Head of caudate nucleus (tissue), 42 donors: ENCODE data around the gene CNPPD1.
A peak's percentile ranks its signal among the peaks of the same experiment; 100 is the strongest.
"Not testable (repeated sequence)": the region's sequence is repeated elsewhere in the genome, so short reads cannot be mapped to it uniquely, and the experiment has no call there.

ENCODE experiments used
- DNase-seq, 42 donors: peaks; one replicate each; pipeline versions ENCODE4 v3.0.0 to v3.0.0-alpha.2; 2020 to 2021; ENCODE audit warnings: mixed read lengths in 7 of 42
- intact Hi-C: fragments of 100-400 bp; cut with DNase I; formaldehyde crosslinking; loops from one replicate; pipeline ENCODE4 v1.15.0; 2022

CNPPD1 gene

DNA sequence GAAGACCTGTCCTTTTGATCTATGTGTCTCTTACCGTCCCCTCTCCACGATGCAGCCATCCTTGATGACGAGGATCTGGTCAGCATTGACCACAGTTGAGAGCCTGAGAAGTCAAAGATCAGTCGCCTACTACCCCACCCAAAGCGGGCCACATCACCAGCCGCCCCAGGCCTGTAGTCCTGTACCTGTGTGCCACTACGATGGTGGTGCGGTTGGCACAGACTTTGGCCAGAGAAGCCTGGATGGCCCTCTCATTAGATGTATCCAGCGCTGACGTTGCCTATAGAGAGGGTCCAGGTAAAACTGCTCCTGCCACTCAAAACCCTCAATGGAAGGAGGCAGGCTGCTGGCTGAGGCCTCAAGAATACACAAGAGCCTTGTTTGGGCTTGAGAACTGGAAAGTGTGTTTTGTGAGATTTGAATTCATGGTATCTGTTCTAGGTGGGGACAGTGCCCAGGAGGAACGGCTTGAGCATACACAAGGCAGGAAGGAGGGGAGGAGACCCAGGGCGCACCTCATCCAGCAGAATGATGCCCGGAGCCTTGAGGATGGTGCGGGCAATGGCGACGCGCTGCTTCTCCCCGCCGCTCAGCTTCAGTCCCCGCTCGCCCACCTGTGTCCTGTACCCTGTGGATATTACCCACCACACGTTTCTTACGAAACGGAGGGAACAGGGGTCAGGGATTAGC is 33.6 kb upstream of the CNPPD1 start:
- DNase-seq, result peak in 2 of 42 donors; percentile 15 to 29
- intact Hi-C loops, result no loop called here

DNA sequence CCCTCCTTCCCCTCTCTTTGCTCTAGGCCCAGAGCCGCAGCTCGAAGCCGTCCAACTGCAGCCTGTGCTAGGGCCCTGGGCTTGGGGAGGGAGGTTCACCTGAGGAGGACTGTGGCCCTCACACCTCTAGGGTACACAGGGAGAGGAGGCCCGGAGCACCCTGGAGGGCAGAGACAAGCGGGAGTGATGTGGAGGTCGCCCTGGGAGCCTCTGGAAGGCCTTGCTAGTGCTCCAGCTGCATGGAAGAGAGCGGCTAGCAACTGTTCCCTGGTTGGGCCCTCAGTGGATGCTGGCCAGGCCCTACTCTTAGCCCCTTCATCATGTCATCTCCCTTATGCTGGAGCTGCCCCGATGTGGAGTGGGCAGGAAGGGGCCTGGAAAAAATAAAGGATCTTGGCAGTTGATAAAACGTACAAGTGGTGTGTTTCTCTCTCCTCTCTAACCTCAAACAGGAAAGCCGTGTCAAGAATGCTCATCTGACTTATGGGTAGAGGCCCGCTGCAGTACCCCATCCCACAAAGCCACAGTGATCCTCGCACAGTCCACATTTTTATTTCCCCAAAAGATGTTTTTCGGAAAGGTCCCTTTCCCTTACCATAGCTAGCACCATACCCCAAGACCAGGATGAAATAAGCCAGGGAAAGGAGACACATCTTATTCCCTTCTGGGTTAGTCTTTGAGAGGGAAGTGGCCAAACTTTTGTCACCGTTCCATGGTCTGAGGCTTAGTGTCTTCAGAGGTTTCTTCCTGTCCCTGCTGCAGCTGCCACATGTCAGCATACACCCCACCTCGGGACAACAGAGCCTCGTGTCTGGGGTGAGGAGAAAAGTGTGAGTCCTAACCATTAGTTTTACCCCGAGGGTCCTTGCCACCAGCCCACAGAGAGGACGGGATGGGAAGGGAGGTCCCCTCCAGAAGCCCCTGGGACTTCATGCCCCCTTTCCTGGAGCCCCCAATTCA is 32.8 kb upstream of the CNPPD1 start:
- DNase-seq, result peak in 2 of 42 donors; percentile 7 to 32

DNA sequence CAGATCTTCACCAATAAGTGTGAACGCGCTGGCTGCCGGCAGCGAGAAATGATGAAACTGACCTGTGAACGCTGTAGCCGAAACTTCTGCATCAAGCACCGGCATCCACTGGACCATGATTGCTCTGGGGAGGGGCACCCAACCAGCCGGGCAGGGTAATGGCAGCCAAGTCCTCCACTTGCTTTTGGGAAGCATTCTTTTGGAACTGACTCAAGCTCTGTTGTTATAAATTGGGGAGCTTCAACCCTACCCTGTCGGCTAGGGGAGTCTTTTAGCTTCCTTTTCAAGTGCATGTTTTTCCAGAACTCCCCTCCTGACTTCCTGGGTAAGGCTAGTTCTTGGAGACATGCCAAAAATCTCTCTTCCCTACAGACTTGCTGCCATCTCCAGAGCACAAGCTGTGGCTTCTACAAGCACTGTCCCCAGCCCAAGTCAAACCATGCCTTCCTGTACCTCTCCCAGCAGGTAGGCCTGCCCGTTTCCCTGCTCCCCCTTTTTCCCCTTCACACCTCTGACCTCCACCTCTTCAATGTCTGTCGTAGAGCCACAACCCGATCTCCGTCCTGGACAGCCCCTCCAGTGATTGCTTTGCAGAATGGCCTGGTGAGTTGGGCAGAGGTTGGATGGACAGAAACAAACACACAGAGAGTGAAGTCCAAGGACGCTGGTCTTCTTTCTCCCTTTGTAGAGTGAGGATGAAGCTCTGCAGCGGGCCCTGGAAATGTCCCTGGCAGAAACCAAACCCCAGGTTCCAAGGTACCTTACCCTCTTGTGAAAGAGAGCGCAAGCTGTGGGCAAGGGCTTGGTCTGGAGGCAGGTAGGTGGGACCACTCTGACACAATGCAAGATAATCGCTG is 31.4 kb upstream of the CNPPD1 start:
- intact Hi-C loops, result loop anchor here (2.0 to 5.0 kb wide), 3 partner anchors 31 to 71 kb away; partner anchors contain the start of genes CNPPD1, DNAJB2 and NHEJ1
- DNase-seq, result peak in 2 of 42 donors; percentile 20 to 33

More for the DNA sequence above, 32.8 kb upstream of the CNPPD1 start:
- intact Hi-C loops, result loop anchor here (5.0 kb wide), 1 partner anchor 47 kb away; the partner anchor contains the start of gene NHEJ1

DNA sequence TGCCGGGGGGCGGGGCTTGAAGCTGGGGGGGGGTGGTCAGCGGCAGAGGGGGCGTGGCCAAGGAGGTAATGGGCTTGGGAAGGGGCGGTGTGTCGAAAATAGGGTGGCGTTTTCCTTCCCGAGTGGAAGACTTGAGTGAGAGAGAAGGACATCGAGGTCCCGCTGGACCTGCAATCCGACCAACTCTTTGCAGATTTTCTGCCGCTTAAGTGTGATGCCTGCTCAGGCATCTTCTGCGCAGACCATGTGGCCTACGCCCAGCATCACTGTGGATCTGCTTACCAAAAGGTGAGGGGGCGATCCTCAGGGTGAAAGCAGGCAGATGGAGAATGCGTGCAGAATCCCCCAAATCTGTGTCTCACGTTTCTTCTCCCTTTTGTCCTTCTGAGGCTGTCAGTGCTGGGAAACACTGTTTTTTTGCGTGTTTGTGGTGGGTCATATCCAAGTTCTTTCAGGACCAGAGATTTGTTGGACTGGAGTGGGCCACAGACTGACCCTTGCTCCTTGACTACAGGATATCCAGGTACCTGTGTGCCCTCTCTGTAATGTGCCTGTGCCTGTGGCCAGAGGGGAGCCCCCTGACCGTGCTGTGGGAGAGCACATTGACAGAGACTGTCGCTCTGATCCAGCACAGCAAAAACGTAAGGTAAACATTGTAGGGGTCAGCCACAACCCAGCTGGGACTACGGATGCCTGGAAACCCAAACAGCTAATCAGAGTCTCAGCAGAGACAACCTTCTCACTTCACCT is 30.6 kb upstream of the CNPPD1 start:
- DNase-seq, result peak in 2 of 42 donors; percentile 37 to 51
- intact Hi-C loops, result loop anchor here (2.0 to 5.0 kb wide), 3 partner anchors 31 to 71 kb away; partner anchors contain the start of genes CNPPD1, DNAJB2 and NHEJ1

DNA sequence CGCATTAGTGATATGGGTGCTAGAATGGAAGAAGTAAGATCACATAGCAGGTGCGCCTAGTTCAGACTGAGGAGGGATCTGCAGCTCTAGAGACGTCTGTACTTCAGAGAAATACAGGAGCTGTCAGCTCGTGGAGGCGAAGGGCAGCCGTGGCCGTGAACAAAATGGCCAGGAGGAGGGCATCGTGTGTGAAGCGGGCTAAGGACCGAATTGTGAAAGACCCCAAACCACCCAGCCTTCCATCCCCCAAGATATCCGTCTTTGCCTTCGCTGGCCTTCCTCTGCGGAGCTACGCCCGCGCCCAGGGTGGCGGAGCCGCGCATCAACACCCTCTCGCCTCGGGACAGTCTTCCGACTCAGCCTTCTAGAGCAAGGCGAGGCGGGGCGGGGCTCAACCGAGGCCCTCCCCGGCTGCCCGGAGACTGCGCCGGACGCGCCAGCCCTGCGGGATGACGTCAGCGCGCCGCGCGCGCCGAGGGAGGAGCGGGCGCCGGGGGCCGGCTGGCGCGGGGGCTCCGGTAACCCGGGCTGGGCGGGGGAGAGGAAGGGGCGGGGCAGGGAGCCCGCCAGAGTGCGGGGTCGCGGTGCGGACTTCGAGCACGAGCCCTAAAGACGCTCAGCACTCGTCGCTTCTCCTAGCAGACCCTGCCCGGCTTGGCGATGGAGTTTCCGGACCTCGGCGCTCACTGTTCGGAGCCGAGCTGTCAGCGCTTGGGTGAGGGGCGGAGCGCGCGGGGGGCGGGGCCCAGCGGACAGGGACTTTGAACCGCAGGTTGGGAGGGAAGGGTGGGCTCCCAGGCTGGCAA is 29.8 kb upstream of the CNPPD1 start, which contains the start of gene ZFAND2B:
ZFAND2B (plus strand) TSS at position 455 of the 806 bp plus-strand sequence; CDS start at position 661, 206 bp downstream.
- intact Hi-C loops, result loop anchor here (2.0 to 5.0 kb wide), 3 partner anchors 30 to 72 kb away; partner anchors contain the start of genes CNPPD1, DNAJB2 and NHEJ1
- DNase-seq, result peak; percentile 85 to 99 (median 97)

DNA sequence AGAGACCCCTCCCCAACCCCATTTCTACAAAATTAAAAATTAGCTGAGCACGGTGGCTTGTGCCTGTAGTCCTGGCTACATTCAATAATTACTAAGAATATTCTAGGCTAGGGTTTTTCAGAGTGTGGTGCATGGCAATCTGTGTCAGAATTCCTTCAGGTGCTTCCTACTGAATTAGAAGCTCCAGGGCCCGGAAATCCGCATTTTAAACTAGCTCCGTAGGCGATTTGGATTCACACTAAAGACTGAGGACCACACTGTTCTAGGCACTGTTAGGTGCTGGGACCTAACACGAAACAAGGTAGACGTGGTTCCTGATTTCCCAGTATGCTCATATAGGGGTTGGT is 29.2 kb upstream of the CNPPD1 start:
- intact Hi-C loops, result loop anchor here (2.0 to 5.0 kb wide), 3 partner anchors 29 to 73 kb away; partner anchors contain the start of genes CNPPD1, DNAJB2 and NHEJ1
- DNase-seq, result peak in 1 of 42 donors; percentile 3

DNA sequence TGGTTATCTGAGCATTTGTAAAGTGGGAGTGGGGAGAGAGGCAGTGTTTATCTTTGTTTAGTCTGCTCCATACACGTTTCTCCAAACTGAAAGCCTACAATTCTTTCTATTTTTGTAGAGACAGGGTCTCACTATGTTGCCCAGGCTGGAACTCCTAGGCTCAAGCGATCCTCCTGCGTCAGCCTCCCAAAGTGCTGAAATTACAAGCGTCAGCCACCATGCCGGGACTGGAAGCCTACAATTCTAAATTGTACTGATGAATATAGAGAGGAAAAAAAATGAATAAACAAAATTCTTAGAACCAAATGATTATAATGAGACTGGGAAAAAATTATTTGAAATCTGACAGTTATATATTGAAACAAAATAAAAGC is 28.4 kb upstream of the CNPPD1 start:
- intact Hi-C loops, result loop anchor here (5.0 kb wide), 1 partner anchor 43 kb away; the partner anchor contains the start of gene NHEJ1

DNA sequence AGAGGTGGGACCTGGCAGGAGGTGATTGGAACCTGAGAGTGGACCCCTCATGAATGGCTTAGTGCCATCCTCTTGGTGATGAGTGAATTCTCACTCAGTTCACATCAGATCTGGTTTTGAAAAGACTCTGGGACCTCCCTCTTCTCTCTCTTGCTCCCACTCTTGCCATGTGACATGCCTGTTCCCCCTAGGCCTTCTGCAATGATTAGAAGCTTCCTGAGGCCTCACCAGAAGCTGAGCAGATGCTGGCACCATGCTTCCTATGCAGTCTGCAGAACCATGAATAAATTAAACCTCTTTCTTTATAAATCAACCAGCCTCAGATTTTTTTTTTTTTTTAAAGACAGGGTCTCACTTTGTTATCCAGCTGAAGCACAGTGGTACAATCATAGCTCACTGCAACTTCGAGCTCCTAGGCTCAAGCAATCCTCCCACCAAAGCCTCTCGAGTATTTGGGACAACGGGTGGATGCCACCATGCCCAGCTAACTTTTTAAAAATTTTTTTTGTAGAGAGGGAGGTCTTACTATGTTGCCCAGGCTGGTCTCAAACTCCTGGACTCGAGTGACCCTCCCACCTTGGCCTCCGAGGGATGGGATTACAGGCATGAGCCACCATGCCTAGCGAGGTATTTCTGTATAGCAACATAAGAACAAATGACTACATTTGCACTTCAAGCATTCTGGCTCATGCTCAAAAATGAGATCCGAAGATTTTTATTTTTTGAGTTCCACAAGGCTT is 27.9 kb upstream of the CNPPD1 start:
- intact Hi-C loops, result loop anchor here (5.0 kb wide), 1 partner anchor 42 kb away; the partner anchor contains the start of gene NHEJ1
- DNase-seq, result peak in 1 of 42 donors; percentile 29

More for the DNA sequence above, 28.4 kb upstream of the CNPPD1 start:
- peak in 1 of 42 donors; percentile 10 for DNase-seq

DNA sequence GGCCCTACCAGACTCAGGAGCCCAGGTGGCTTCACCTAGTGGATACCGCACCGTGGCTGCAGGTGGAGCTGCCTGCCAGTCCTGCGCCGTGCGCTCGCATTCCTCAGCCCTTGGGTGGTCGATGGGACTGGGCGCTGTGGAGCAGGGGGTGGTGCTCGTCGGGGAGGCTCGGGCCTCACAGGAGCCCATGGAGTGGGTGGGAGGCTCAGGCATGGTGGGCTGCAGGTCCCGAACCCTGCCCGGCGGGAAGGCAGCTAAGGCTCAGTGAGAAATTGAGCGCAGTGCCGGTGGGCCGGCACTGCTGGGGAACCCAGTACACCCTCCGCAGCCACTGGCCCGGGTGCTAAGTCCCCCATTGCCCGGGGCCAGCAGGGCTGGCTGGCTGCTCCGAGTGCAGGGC is 24.6 kb upstream of the CNPPD1 start:
- peak in 2 of 42 donors; percentile 4 to 12 for DNase-seq
- intact Hi-C loops, result not testable (repeated sequence)

DNA sequence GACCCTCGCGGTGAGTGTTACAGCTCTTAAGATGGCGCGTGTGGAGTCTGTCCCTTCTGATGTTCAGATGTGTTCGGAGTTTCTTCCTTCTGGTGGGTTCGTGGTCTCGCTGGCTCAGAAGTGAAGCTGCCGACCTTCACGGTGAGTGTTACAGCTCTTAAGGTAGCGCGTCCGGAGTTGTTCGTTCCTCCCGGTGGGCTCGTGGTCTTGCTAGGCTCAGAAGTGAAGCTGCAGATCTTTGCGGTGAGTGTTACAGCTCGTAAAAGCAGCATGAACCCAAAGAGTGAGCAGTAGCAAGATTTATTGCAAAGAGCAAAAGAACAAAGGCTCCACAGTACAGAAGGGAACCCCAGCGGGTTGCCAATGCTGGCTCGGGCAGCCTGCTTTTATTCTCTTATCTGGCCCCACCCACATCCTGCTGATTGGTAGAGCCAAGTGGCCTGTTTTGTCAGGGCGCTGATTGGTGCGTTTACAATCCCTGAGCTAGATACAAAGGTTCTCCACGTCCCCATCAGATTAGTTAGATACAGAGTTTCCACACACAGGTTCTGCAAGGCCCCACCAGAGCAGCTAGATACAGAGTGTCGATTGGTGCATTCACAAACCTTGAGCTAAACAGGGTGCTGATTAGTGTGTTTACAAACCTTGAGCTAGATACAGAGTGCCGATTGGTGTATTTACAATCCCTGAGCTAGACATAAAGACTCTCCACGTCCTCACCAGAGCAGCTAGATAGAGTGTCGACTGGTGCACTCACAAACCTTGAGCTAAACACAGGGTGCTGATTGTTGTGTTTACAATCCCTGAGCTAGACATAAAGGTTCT is 24.0 kb upstream of the CNPPD1 start:
- DNase-seq, result peak in 4 of 42 donors; percentile 14 to 40 (median 28)
- intact Hi-C loops, result not testable (repeated sequence)

DNA sequence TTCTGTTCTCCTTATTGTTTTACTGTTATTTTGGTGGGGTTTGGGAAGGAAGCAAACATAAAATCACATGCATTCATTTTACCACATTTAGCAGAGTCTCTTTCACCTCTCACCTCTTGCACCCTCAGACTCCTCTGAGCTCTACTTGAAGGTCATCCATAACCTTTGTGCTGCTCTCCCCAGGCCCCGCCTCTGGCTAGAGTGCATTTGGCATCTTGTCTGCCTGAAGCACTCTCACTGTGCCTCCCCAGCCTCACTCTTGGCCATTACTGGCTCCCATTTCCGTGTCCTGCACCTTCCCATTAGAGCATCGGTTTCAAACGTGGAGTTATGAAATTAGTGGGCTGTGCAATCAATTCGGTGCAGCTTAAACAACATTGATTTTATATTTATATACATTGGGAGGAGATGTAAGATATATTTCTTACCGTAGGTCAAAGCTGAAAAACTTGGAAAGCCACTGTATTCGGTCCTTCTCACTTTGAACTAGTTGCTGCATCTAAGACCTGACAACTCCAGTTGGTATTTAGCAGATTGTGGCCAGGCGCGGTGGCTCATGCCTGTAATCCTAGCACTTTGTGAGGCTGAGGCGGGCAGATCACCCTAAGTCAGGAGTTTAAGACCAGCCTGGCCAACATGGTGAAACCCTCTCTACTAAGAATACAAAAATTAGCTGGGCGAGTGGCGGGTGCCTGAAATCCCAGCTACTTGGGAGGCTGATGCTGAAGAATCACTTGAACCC is 22.9 kb upstream of the CNPPD1 start:
- intact Hi-C loops, result no loop called here
- DNase-seq, result peak in 3 of 42 donors; percentile 5 to 7 (median 6)

DNA sequence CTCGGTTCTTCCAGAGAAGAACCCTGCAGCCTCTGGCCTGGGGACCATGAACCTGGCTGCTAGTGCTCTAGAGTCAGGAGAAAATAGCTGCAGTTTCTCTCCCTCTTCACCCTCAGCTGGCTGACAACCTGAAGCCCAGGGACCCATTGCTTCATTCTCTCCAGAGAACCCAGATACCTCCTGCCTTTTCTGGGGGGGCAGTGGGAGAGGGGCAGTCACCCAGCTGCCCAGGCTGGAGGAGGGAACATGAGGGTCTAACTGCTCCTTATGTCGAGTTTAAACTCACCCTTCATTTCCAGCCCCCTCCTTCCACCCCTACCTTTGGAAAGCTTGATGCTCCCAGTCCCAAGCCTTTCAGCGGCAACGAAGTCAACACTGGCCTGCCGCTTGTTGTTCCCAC is 22.2 kb upstream of the CNPPD1 start:
- peak in 1 of 42 donors; percentile 14 for DNase-seq
- intact Hi-C loops, result no loop called here

DNA sequence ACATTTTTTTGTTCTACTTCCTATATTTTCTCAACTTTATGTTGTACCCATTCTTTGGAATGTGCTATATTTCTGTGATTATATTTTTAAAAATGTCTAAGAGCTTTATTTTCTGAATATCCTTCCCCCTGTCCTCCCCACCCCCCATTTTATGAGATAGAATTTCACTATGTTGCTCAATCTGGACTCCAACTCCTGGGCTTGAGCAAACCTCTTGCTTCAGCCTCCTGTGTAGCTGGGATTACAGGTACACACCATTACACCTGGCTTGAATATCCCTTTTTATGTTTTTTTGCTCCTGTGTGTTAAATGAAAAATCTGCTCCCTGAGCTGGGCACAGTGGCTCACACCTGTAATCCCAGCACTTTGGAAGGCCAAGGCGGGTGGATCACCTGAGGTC is 20.7 kb upstream of the CNPPD1 start:
- no peak for DNase-seq

DNA sequence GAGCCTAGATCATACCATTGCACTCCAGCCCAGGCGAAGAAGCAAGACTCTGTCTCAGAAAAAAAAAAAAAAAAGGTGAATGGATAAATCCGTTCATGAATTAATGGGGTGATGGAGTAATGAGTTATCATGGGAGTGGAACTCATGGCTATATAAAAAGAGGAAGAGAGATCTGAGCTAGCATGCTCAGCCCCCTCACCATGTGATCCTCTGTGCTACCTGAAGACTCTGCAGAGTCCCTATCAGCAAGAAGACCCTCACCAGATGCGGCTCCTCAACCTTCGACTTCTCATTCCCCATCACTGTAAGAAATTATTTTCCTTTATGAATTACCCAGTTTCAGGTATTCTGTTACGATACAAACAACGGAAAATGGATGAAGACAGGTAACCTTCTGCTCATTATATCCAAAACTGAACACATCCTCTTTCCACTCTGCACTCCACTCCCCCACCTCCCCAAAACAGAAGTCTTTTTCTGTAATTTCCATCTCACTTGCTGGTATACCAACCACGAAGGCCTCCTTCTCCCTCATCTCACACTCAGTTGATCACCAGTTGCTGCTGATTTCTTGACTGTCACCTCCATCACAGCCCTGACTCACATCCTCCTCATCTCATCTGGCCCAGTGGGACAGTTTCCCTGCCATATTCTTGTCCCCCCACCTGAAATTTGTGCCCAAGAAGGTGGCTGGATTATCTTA is 10.2 kb upstream of the CNPPD1 start:
- intact Hi-C loops, result no loop called here
- peak in 2 of 42 donors; percentile 19 to 23 for DNase-seq

More for the DNA sequence above, 20.7 kb upstream of the CNPPD1 start:
- intact Hi-C loops, result no loop called here
